NAMALWA (cell line): ENCODE measurements around the gene PRKCG.
"Not testable (repeated sequence)": the region's sequence is repeated elsewhere in the genome, so short reads cannot be mapped to it uniquely, and the experiment has no call there.

Experiments
- DNase-seq: peaks from one replicate; pipeline ENCODE4 v3.0.0-alpha.2; 2015; ENCODE audit warnings: low spot score

Gene PRKCG

DNA sequence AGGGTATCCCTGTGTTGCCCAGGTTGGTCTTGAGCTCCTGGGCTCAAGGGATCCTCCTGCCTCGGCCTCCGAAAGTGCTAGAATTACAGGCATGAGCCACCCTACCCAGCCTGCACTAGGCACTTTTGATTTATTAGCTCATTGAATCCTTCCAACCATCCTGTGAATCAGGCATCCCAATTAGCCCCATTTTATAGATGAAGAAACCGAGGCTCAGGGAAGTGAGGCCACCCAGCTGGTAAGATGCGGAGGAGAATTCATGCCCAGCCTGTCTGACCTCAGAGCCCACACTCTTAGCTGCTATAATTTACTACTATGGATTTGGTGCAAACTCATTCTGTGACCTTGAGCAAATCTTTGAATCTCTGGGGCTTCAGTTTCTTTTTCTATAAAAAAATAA is 62.9 kb downstream of the PRKCG start:
- no peak for DNase-seq

DNA sequence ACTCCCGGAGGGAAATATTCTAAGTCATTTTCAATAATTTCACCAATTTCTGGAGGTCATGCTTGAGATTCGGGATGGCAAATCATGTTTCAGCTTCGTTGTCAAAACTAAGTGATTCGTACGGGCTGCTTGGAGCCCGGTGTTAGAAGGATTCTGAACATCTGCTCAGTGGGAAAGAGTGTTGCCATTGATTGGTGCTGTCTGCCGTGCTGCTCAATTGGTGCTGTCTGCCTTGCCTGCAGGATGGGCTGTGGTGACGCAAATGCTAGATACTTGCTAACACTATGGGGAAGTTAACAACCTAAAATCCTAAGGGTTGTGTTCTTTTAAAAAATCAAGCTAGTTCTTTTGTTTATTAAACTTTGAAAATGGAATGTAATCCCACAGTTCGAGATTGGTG is 63.4 kb downstream of the PRKCG start:
- no peak for DNase-seq

DNA sequence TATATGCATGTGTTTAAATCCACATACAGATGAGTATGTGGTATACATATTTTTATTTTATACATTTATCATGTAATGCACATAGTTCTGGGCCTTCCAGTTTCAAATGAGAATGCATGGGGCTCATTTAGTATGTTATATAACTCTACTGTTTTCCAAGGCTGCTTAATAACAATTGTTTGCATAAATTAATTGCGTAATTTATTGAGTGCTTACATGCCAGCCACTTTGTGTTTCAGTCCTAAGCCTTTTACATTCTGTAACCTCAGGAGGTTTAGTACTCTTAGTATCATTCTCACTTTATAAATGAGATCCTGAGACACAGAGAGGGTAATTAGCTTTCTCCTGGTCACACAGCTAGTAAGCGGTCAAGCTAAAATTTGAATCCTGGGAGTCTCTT is 64.0 kb downstream of the PRKCG start:
- no peak for DNase-seq

DNA sequence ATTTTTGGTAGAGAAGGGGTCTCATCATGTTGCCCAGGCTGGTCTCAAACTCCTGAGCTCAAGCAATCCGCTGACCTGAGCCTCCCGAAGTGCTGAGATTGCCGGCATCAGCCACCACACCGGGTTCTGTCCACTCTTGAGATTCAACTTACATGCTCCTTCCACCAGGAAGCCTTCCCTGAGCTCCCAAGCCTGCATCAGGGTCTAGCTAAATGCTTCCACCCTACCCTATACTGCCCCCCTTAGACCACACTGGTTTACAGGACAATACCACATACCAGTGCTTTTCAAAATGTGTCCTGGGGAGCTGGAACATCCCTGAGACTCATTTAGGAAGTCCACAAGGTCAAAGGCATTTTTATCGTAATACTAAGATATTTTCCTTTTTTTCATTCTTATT is 65.6 kb downstream of the PRKCG start:
- peak; percentile 24 for DNase-seq

DNA sequence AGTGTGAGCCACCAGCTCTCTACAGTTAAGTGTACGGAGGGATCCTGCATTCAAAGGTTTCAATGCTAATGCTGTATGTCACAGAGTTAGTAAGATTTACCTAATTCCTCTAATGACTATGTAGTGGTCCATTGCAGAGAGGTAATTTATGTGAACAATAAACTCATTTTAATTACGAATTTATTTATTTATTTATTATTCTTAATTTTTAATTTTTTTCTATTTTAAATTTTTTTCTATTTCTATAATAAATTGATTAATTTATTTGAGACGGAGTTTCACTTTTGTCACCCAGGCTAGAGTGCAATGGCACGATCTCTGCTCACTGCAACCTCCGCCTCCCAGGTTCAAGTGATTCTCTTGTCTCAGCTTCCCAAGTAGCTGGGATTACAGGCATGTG is 66.6 kb downstream of the PRKCG start:
- DNase-seq: not testable (repeated sequence)

DNA sequence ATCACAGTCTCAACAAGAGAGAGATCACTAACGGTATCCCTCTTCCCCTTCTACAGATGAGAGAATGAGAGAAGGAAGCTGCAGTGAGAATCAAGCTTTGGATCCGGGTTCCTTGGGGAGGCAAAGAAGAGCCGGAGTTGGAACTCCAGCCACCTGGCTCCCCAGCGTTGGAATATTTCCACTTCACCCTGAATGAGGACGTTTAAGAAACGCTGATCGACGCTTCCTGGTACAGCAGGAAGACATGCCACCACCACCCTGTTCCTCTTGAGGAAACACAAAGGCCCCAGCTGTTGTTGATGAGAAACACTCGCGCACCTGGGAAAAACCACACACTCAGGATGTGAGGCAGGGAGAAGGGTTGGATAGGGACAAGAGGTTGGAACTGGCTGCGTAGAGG is 69.4 kb downstream of the PRKCG start:
- no peak for DNase-seq

DNA sequence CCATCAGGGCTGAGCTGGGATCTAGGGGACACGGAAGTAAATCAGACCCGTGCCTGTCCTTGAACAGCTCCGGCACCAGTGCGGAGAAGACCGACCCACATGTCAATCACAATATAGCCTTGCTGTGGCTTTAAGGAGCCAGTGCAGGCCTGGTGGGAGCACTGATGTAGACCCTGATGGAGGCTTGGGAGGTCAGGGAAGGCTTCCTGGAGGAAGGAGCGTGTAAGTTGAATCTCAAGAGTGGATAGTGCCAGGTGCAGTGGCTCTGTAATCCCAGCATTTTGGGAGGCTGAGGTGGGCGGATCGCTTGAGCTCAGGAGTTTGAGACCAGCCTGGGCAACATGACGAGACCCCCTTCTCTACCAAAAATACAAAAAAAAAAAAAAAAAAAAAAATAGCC is 70.0 kb downstream of the PRKCG start:
- no peak for DNase-seq

DNA sequence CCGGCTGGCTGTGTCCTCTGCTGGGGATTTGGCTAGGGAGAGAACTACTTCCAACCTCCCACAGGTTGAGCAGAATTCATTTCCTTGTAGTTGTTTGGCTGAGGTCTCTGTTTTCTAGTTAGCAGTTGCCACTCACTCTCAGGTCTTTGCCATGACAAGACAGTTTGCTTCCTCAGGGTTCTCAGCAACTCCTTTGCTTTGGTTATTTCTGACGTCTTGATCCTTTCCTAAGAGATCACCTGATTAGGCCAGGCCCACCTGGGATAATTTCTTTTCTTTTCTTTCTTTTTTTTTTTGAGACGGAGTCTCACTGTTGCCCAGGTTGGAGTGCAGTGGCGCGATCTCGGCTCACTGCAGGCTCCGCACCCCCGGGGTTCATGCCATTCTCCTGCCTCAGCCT is 71.4 kb downstream of the PRKCG start:
- no peak for DNase-seq
